HG03064 (cell line): ENCODE data around the gene LSP1.
A peak's percentile ranks its signal among the peaks of the same experiment; 100 is the strongest.

Experiments
- ATAC-seq: cut with Tn5 transposase; IDR thresholded peaks from one replicate; pipeline ENCODE4 v1.9.1; 2021; ENCODE audit warnings: low read depth; ENCODE audit not compliant: unreplicated experiment

LSP1 gene

DNA sequence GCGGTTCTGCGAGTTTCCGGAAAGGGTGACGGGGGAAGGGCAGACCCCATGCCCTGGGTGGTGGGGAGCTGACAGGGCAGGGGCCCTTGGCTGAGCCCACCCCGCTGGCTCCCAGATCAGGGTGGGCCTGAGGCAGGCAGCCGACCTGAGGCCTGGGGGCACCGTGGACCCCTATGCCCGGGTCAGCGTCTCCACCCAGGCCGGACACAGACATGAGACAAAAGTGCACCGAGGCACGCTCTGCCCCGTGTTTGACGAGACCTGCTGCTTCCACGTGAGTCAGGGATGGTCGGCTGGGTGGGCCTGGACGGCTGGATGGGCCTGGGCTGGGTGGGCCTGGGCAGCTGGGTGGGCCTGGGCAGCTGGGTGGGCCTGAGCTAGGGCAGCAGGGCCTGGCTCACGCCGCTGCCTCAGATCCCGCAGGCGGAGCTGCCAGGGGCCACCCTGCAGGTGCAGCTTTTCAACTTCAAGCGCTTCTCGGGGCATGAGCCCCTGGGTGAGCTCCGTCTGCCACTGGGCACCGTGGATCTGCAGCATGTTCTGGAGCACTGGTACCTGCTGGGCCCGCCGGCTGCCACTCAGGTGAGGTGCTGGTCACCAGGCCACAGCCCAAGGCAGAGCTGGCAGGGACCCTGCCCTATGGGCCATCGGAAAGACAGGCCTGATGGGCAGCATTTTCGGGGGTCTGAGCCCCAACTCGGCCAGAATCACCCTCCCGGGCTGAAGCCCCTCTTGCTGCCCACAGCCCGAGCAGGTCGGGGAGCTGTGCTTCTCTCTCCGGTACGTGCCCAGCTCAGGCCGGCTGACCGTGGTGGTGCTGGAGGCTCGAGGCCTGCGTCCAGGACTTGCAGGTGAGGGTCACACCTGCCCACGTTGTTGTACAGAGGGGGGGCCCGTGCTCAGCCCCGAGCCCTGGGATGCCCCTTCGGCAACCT is 16.6 kb upstream of the LSP1 start:
- no peak for ATAC-seq

DNA sequence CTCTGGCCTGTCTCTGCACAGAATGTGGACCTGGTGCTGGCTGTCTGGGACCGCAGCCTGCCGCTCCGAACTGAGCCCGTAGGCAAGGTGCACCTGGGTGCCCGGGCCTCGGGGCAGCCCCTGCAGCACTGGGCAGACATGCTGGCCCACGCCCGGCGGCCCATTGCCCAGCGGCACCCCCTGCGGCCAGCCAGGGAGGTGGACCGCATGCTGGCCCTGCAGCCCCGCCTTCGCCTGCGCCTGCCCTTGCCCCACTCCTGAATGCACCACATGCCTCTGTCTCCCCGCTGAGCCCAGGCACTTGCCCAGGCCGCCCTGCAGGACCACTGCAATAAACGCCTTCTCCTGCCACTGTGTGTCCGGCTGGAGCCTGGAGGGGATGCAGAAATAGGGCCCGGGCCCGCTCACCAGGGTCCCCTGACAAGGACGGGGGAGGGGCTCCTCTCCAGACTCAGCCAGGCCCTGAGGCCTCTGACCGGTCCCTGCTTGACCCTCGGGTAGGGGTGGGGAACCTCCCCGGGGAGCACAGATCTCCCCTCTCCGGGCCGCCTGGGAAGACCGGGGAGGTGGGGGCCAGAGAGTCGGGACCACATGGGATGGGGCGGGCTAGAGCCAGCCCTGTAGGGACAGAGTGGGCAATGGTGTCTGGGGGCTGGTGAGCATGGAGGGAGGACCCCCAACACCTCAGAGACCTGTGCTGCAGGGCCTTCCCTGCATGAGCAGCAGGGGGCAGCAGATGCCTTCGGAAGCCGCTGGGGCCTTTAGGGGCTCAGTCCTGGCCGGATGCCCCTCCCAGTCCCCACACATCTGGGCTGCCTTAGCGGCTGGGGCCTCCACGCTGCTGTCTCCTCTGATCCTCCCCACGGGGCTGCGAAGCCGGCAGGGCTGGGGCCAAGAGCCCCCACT is 15.5 kb upstream of the LSP1 start:
- ATAC-seq, result peak; percentile 62

DNA sequence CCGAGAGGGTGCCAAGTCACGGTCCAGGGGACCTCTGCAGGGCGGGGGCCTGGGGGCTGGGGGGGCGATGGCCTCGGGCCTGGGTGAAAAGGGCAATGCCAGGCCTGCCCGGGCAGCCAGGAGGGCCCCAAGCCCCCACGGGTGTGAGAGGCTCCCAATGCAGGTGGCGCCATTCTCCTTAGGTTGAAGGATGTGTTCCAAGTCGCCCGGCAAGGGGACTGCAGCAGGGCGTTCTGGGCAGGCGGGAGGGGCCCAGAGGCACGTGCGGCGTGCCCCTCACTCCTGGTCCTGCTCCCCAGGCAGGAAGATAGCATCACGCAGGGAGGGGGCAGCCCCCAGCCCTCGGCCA is 14.8 kb upstream of the LSP1 start:
- peak; percentile 16 for ATAC-seq

DNA sequence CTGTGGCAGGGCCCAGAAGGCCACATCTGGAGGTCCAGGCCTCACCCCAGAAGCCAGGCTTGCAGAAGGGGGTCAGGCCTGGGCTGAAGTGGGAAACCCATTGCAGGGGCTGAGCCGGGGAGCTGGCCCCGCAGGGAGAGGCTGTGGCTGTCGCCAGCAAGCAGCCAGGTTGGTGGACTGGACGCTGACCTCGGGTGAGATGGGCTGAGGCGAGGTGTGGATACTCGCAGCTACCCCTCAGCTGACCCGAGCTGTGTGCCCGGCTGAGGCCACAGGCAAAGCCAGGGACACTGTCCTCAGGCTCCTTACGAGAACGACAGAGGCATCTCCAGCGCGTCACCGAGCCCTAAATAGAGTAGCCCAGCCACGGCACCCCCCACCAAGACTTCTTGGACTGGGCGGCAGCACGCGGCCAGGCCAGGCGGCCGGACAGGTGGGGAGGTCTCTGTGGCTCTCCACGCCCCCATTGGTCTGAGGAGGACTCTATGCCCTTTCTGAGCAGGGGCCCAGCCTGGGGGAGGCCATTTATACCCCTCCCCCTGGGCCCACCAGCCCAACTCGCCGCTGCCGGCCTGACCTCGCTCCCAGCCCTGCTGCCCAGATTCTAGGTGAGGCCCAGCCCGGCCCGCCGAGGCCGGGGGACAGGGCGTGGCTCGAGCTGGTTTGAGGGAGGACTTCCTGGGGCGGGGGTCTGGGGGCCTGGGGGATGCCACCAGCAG is 14.3 kb upstream of the LSP1 start, which contains the start of gene TNNI2:
Gene TNNI2 (plus strand): TSS at position 556 of the 719 bp plus-strand sequence. CDS start 716 bp downstream, outside the sequence.
- ATAC-seq, result no peak

DNA sequence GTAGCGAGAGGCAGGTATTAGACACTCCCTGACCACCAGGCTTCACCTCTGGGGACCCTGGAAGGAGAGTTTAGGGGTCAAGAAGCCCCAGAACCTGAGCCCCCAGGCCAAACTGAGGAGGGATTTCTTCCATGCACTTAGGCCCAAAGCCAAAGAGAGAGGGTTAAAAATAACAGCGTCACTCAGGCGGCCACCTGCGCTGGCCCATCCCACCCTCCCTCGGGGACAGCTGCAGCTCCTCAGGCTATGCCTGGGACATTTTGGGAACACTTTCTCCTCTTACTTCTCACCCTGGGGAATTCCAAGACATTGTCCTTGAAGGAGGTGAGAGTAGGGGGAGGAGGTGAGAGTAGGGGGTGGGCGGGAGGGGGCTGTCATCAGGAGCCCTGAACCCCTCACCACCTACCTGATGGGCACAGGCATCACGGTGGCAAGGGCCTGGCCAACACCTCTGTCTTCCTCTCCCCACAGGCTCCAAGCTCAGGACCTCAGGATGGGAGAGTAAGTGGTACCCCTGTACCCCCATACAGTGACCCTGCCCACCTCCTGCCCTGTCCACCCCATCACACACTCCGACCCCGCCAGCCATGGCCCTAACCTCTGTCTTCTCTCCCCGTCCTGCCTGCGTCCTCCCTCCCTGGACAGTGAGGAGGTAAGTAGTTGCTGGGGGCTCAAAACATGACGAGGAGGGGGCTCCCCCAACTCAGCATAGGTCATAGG is 13.5 kb upstream of the LSP1 start:
- ATAC-seq, result no peak

DNA sequence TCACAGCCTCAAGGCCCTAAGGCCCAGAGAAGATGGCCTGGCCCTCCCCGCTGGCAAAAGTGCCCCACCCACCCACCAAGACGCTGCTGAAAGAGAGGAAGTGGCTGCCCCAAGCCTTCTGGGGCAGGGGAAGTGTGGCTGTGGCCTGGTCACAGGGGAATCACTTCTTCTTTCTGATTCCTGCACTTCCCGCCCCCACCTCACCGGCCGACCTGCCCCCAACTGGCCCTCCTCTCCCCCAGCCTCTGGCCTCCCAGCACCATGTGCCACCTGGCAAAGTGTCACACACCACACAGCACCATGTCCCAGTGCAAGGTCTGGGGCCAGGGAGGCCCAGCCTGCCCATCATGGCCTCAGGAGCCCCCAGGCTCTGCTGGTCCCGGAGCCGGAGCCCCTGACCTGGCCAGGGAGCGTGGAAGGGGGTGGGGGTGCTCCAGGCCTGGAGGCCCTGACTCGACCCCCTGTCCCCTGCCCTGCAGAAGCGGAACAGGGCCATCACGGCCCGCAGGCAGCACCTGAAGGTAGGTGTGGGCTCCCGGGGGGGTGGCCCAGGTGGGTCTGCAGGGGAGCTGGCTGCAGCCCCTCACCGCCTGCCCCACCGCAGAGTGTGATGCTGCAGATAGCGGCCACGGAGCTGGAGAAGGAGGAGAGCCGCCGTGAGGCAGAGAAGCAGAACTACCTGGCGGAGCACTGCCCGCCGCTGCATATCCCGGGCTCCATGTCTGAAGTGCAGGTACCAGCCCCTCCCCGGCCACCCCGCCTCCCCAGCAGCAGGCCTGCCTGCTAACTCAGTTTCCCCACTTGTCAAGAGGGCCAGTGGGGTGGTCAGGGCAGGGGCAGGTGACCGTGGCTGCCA is 12.7 kb upstream of the LSP1 start:
- ATAC-seq, result no peak

DNA sequence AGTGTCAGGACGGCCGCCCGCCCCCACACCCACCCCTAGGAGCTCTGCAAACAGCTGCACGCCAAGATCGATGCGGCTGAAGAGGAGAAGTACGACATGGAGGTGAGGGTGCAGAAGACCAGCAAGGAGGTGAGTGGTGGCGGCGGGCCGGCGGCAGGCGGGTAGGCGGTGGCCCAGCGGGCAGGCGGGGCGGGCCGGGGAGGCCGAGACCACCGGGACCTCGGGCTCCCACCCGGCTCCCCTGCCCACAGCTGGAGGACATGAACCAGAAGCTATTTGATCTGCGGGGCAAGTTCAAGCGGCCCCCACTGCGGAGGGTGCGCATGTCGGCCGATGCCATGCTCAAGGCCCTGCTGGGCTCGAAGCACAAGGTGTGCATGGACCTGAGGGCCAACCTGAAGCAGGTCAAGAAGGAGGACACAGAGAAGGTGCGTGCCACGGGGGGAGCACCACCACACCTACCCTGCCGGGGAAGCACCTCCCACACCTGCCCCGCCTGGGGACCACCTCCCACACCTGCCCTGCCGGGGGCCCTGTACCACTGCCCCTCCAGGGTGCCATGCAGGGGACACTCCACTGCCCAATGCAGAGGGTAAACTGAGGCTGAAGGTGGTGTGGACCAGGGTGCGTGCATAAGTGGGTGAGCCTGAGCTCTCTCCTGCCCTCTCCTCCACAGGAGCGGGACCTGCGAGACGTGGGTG is 12.0 kb upstream of the LSP1 start:
- ATAC-seq, result no peak

DNA sequence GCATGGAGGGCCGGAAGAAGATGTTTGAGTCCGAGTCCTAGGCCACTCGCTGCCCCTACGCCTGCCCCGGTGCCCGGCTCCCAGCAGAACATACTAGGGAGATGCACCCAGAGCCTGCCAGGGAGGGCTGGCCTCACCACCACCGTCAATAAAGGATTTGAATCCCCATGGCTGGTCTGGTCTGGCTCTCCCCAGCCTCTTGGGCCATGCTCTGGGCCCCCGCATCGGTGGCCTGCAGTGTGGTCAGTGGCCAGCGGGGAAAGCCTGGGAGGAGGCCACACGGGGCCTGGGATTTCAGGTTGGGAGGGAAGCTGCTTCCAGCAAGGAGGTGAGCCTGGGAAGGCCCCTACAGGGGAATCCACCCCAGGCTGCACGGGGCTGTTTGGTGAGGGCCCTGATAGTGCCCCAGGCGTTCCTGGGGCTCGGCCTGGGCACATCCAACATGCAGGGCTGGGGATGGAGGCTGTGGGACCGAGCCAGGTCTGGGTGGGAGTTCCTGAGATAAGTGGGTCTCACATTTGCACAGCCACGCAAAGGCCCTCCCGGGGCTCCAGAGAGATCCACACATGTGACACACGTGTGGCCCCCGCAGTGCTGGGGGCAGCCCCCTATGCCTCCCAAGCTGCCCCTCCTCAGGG is 11.3 kb upstream of the LSP1 start:
- no peak for ATAC-seq

DNA sequence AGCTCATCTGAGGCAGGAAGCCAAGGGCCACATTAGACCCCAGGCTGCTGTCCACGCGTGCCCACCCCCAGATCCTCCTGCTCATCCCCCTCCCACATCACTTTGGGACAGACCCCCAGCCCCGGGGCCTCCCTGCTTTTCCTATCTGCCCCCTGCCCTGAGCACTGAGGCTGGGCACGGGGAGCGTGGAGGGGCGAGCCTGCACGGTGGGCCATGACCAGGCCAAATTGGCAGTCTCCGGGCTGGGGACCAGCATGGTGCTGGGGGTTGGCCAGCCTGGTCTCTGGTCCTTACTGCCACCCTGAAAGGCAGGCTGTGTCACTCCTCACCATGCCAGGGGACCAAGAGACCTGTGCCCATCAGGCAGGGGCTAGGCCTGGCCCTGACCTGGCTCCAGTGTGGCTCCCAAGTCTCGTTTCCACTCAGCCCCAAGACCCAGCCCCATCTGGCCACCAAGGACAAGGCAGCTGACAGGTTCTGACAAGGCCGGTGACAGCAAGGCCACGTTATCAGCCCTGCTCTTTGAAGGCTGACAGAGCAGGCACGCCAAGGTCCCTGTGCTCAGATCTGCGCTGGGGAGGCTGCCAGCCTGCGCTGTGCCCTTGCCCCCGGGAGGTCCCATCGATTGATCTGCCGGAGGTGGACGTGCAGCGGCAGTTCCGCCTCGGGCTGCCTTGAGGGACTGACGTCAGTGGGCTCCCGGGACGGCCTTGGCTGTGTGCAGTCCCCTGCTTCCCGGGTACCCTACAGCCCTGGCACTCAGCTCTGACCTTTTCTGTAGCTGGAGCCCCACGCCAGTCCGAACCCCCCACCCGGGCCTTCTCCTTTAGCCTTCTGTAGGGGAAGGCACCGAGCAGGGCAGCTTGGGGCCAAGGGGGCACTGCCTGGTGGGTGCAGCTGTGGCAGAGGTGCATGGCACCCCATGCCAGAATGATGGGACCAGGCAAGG is 10.5 kb upstream of the LSP1 start:
- no peak for ATAC-seq

DNA sequence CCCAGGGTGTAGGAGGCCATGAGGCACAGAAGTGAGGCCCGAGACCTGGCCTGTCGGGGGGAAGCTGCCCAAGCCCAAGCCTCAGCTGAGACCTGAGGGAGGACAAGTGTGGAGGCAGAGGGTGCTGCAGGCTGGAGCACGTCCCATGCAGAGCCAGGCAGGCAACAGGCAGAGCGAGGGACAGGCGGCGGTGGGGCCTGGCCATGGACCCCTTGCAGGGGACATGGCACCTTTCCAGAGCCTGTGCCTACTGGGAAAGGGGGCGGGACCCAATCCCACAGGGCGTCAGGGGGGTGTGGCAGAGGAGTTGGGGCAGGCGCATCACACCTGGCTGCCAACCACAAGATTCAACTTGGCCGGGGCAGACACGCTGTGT is 9.8 kb upstream of the LSP1 start:
- ATAC-seq, result no peak

DNA sequence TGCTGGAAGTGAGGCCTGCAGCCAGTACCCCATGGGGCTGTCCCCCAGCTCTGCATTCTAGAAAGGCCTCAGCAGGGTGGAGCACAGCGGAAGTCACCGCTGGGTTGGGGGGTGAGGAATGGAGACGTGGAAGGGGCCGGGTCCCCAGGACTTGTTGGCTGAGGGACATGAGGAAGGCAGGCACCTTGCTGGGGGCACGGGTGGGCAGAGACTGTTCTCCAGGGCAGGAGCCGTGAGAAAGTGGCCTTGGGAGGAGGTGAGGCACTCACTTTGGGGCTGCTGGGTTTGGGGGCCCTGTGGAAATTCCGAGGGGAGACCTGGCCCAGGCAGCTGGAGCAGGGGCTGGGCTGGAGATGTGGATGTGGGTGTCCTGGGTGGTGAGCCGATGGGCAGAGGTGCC is 9.1 kb upstream of the LSP1 start:
- no peak for ATAC-seq

DNA sequence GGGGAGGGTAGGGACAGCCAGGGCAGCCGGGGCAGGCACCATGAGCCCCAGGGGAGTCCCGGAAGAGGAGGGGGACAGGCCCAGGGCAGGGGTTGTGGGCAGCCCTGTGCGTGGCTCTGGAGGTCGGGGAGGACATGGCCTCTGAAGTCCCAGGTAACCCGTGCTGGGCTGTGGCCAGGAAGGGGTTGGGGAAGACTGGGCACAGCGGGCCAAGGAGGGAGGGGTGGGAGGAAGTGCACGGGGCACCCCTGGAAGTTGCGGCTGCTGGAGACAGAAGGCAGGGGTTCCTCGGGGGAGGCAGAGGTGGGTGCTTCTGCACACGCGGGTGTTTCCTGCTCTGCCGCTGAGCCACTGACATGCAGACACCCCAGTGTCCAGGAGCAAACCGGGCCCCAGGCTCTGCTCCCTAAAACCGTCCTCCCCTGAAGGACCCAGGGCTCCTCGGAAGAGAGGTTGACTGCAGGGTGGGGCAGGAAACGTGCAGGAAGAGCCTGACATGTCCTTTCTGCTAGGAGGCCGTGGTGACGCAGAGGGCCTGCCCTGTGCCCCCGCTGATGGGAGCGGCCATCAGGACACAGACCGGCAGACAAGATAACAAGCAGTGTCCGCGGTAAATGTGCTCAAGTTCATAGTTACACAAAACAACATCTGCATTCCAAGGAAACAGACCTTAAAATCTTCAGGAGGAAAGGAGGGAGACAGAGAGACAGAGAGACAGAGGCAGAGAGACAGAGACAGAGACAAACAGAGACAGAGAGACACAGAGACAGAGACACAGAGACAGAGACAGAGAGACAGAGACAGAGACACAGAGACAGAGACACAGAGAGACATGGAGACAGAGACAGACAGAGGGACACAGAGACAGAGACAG is 8.4 kb upstream of the LSP1 start:
- no peak for ATAC-seq

DNA sequence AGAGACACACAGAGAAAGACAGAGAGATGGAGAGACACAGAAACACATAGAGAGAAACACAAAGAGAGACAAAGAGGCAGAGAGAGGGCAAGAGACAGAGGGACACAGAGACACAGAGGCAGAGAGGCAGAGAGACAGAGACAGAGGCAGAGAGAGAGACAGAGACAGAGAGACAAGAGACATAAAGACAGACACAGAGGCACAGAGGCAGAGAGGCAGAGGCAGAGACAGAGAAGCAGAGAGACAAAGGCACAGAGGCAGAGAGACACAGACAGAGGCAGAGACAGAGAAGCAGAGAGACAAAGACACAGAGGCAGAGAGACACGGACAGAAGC is 7.8 kb upstream of the LSP1 start:
- no peak for ATAC-seq

DNA sequence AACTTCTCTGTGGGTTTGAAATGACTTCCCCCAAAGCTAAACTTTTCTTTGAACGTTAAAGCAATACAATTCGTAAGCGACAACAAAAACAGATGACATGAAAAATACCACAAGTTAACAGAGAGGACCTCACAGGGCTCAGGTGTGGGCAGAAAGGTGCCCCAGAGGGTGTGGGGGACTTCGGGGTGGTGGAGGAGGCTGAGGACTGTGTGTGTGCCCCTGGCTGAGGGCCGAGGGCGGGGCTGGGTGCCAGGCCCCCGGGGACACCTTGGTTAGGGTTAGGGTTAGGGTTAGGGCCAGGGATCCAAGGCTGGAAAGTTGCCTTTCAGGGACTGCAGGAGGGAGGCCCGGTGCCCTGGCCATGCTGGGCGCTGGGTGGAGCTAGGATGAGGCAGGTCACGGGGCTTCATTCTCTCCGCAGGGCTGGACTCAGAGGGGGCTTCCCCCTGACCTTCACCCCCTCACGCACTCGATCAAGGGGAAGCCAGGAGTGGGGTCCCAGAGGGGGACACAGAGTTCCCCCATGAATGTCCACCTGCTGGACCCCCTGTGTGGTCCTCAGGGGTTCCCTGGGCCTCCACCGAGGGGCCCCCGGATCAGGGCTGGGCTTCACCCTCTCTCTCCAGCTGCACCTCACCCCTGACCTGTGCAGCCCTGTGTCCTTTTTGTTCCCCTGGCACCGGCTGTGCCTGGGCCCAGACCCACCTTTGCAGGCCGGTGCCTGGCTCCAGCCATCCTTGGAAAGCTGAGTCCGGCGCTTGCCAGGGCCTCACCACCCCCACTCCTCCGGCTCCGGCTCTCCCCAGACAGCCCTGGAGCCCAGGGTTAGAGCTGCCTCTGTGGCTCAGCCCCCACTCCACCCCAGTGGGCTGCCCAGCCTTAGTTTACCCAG is 7.1 kb upstream of the LSP1 start:
- no peak for ATAC-seq

DNA sequence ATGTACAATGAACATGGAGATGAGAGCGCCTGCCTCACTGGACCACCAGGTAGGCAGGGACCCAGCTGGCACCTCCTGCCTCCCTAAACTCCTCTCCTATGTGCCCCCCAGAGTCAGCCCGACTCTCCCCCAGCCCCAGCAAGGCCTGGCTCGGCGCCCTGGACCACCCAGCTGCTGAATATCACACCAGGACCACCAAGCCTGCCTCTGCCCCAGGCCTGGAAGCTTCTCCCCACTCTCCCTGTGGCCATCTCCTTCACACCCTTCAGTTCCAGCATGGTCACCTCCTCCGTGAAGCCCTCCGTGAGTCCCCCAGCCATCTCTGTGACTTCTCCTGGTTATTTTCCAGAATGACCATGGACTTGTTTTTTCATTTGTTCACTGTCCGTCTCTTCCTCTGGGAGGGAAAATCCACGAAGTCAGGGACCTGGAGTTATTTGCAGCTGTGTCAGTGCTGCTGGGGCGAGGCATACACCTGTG is 6.4 kb upstream of the LSP1 start:
- no peak for ATAC-seq
